Measurements from ENCODE around the gene TCERG1L.

DNA sequence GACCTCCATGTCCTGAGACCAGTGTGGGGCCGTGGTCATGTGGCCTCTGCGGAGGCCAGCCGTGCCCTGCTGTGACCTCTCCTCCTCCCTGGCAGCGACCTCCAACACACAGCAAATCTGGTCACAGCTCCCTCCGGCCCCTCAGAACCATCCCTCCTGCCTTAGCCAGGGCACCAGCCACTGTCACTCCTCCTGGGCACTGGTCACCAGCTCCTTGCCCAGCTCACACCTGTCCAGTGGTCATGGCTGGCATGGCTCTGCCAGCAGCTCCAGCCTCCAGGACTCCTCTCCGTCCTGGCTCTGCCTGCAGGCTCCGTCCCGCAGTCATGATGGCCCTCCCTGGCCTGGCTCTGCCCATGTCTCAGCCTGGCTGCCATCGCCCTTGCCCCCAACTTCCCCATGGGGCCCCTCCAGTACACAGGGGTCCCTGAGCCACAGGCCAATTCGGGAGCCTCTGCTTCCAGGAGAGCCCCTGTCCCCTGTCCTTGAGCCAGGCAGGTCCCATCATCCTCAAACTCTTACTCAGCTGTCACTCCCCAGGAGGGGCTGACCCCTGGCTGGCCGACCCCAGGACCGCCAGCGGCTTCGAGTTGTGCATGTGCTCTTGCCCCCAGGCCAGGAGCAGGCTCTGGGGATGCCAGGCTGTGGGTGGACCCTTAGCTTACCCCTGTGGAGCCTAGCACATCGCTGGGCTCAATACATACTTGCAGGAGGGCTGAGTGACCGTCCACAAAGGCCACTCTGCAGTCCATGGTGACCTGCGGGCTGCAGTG lies 92.5 kb downstream of the TCERG1L start:
- TF ChIP-seq, protein P1, sequence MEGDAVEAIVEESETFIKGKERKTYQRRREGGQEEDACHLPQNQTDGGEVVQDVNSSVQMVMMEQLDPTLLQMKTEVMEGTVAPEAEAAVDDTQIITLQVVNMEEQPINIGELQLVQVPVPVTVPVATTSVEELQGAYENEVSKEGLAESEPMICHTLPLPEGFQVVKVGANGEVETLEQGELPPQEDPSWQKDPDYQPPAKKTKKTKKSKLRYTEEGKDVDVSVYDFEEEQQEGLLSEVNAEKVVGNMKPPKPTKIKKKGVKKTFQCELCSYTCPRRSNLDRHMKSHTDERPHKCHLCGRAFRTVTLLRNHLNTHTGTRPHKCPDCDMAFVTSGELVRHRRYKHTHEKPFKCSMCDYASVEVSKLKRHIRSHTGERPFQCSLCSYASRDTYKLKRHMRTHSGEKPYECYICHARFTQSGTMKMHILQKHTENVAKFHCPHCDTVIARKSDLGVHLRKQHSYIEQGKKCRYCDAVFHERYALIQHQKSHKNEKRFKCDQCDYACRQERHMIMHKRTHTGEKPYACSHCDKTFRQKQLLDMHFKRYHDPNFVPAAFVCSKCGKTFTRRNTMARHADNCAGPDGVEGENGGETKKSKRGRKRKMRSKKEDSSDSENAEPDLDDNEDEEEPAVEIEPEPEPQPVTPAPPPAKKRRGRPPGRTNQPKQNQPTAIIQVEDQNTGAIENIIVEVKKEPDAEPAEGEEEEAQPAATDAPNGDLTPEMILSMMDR (IDR thresholded peaks at IDR 0.05) = no peak
- TF ChIP-seq POLR2A (IDR thresholded peaks at IDR 0.05) = no peak

Measured in Peyer's patch (tissue), 4 donors.